Activated T-helper 1 cell treated with anti-CD3 and anti-CD28 coated beads, Interleukin-12 subunit alpha, Interleukin-12 subunit beta, Interleukin-2, Interleukin-4 antibody, amounts not matched to agents 30 ng/mL and 10 ng/mL and 1 ng/mL, durations not matched to agents 14 hours and 24 hours and 36 hours (primary cell): ENCODE results near the gene TGIF2. TPM values are rescaled to one million over a fixed set of nuclear protein-coding genes. Genes with fewer than 3 reads are reported as not detected.

Experiments
- DNase-seq: peaks from one replicate; pipeline ENCODE4 v3.0.0; 2021; ENCODE audit warnings: low spot score
- H3K27ac Mint-ChIP-seq: one replicate; pipeline ENCODE4 v1.8.0; 2021; ENCODE audit warnings: mild to moderate bottlenecking, mixed read lengths
- H3K27me3 Mint-ChIP-seq: one replicate; pipeline ENCODE4 v1.8.0; 2022; ENCODE audit warnings: mild to moderate bottlenecking, moderate library complexity, mixed read lengths; ENCODE audit not compliant: insufficient read depth
- H3K36me3 Mint-ChIP-seq: one replicate; pipeline ENCODE4 v1.8.0; 2021; ENCODE audit warnings: low read depth, mixed read lengths
- H3K4me1 Mint-ChIP-seq: one replicate; pipeline ENCODE4 v1.8.0; 2021; ENCODE audit warnings: low read depth, mixed read lengths
- H3K4me3 Mint-ChIP-seq: one replicate; pipeline ENCODE4 v1.8.0; 2021; ENCODE audit warnings: mild to moderate bottlenecking, moderate library complexity, mixed read lengths
- H3K9me3 Mint-ChIP-seq: one replicate; pipeline ENCODE4 v1.8.0; 2021; ENCODE audit warnings: mixed read lengths
- intact Hi-C: fragments of 100-400 bp; cut with micrococcal nuclease; formaldehyde crosslinking; loops from one replicate; pipeline ENCODE4 v1.15.1; 2024
- total RNA-seq: library from RNA; stranded (reverse); gene quantifications from 2 replicates; pipeline ENCODE4 v1.2.3, GENCODE V29; 2022

TGIF2 gene
- total RNA-seq, result 50.9 and 55.4 TPM in 2 replicates

DNA sequence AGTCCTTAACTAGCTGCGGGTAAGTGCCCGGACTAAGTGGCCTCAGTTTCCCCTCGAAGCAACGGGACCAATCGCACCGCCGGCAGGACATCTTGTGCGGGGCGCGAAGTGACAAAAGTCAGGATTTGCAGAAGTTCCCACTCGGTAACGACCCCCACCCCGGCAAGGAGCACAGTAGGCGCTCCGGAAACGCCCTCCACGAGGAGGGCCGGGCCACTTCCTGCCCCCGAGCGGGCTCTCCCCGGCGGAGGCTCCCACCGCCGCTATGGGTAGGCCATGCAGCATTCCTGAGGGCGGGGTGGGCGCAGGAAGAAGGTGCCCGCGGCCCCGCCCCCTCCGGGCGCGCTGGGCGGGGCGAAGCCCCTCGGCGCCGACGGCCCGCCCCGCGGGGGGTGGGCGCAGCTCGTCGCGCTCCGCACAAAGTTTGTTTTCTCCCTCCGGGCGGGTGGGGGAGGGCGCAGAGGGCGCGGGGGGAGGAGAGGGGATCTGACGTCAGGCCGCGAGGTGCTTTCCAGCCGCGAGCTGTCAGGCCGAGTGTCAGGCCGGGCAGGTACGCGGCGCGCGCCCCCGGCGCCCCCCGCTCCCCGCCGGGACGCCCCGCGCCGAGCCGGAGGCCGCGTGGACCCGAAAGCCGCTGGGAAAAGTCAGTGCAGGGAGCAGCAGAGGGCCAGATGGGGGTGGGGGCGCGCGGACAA is at the start of gene TGIF2:
Gene TGIF2, plus strand, starts transcription at position 495 of the 695 bp plus-strand sequence. CDS start 5,178 bp downstream, outside the sequence.
- H3K9me3 Mint-ChIP-seq, result no peaks in the 10 kb centered on the region
- H3K4me1 Mint-ChIP-seq, result peaks cover 37% of the 10 kb centered on the region
- H3K4me3 Mint-ChIP-seq, result peak within 1 kb of the TSS; percentile 96
- intact Hi-C loops, result loop anchor here (1.0 to 2.0 kb wide), 5 partner anchors 17 to 201 kb away; partner anchors contain the start of gene NDRG3
- peak; percentile 79 for DNase-seq
- H3K36me3 Mint-ChIP-seq, result peaks cover 16% of the 10 kb centered on the region
- H3K27ac Mint-ChIP-seq, result peak within 1 kb of the TSS; percentile 97
- peaks cover 3% of the 10 kb centered on the region for H3K27me3 Mint-ChIP-seq

DNA sequence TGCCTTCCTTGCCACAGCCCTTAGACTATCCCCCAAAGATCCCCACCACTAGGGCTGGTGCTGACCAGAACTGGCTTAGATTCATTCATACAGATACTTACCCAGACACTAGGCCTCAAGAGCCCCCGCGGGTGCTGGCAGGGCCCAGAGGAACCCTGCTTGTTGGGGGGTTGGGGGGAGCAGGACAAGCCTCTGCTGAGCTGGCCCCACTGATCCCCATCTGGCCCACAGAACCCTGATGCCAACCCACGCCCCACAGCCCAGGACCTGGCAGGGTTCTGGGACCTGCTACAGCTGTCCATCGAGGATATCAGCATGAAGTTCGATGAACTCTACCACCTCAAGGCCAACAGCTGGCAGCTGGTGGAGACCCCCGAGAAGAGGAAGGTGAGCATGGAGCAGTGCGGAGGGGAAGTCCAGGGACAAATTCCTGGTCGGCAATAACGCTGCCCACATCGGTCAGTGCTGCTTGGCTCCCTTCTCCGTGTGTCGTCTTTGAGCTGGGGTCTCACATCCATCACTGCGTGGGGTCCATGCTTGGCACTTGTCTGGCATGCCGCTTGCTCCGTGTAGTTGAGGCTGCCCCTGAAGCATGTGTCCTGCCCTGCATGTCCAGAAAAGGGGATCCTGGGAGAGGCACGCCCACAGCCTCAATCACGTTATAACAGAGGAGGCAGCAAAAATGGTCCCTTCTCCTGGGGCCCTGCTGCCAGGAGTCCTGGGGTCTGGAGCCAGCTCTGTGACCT is 47.6 kb upstream of the TGIF2 start:
- no peaks in the 10 kb centered on the region for H3K4me1 Mint-ChIP-seq
- H3K36me3 Mint-ChIP-seq, result peaks cover 14% of the 10 kb centered on the region
- intact Hi-C loops, result no loop called here
- H3K27me3 Mint-ChIP-seq, result no peaks in the 10 kb centered on the region
- H3K4me3 Mint-ChIP-seq, result no peak overlapping the region
- no peak overlapping the region for H3K27ac Mint-ChIP-seq
- H3K9me3 Mint-ChIP-seq, result no peaks in the 10 kb centered on the region
- no peak for DNase-seq

DNA sequence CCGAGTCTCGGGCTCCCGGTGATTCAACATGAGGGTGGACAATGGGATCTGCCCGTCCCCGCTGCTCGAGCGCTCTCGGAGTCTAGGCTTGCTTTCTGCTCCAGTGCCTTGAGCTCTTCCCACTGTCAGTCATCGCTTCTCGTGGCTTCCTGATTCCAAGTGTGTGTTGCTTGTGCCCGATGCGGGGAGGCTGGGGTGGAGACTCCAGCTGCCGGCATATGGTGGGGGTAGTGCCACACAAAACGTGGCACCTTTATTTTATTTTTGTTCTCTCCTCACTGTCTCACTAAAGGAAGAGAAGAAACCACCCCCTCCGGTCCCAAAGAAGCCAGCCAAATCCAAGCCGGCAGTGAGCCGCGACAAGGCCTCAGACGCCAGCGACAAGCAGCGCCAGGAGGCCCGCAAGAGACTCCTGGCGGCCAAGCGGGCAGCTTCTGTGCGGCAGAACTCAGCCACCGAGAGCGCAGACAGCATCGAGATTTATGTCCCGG is 46.8 kb upstream of the TGIF2 start:
- Mint-ChIP-seq H3K27ac (no peak overlapping the region), H3K9me3 (no peaks in the 10 kb centered on the region), H3K27me3 (no peaks in the 10 kb centered on the region), H3K36me3 (peaks cover 11% of the 10 kb centered on the region), H3K4me1 (no peaks in the 10 kb centered on the region), H3K4me3 (no peak overlapping the region)
- no peak for DNase-seq
- intact Hi-C loops, result no loop called here

DNA sequence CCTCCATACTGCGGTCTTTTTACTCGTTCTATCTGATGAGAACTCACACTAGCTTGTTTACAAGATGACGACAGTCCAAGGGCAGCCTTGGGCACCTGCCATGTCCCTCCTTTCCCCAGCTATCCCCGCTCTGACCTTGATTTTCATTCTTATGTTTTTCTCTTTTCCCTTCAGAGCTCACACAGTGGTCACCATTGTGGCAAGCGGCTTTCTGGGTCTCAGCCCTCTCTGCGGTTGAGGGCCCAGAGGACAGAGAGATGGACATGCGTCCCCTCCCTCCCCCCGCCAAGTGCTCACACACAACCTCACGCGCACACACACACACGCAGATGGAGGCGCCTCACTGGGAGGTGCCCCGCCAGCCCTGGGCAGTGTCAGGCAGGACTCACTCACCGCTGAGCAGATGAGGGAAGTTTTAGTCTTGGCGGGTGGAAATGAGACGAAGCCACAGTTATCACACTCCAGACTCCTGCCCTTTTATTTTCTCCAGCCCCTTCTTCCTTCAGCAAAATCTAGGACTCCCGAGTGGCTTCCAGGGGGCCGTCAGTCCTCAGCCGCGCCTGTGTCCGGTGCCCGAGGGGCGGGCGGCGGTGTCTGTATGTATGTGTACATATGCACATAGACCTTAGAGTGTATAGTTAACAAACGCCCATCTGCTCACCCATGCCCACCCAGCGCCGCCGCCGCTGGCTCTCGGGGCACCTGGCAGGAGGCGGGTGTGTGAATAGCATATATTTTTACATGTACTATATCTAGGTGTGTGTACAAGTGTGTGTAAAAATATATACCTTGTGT is 45.9 kb upstream of the TGIF2 start:
- H3K27me3 Mint-ChIP-seq, result no peaks in the 10 kb centered on the region
- H3K4me1 Mint-ChIP-seq, result no peaks in the 10 kb centered on the region
- no peaks in the 10 kb centered on the region for H3K9me3 Mint-ChIP-seq
- DNase-seq, result no peak
- intact Hi-C loops, result no loop called here
- H3K4me3 Mint-ChIP-seq, result no peak overlapping the region
- no peak overlapping the region for H3K27ac Mint-ChIP-seq
- peaks cover 9% of the 10 kb centered on the region for H3K36me3 Mint-ChIP-seq

DNA sequence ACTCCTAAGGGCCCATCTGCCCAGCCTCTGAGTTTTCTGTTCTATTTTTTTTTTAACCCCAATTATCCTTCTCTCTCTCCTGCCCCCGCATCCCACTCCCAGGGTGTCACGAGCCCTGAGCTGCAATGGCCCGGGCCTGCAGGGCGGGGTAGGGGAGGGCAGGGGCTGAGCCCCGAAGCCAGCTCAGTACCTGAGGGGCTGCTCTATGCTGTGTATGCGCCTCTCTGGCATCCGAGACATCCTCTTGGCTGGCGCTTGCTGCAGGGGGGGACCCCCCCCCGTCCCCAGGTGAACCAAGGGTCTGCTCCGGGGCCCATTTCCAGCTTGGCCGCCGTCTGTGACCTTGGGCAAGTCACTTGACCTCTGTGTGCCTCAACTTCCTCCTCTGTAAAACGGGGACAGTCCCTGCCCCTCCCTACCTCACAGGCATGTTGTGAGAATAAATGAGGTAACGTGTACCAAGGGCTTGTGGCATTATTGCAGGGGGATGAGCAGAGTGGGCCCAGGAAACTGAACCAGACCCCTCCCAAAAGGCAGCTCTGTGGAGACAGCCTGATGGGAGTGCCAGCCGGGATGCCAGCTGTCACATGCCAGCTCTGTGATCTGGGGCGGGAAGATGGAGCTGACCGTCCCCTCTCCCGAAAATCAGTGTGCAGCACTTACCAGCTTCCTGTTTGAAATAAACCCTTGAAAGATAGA is 45.1 kb upstream of the TGIF2 start:
- intact Hi-C loops, result no loop called here
- Mint-ChIP-seq H3K36me3 (peaks cover 9% of the 10 kb centered on the region), H3K27me3 (no peaks in the 10 kb centered on the region), H3K4me3 (no peak overlapping the region), H3K27ac (no peak overlapping the region), H3K4me1 (no peaks in the 10 kb centered on the region), H3K9me3 (no peaks in the 10 kb centered on the region)
- DNase-seq, result no peak

DNA sequence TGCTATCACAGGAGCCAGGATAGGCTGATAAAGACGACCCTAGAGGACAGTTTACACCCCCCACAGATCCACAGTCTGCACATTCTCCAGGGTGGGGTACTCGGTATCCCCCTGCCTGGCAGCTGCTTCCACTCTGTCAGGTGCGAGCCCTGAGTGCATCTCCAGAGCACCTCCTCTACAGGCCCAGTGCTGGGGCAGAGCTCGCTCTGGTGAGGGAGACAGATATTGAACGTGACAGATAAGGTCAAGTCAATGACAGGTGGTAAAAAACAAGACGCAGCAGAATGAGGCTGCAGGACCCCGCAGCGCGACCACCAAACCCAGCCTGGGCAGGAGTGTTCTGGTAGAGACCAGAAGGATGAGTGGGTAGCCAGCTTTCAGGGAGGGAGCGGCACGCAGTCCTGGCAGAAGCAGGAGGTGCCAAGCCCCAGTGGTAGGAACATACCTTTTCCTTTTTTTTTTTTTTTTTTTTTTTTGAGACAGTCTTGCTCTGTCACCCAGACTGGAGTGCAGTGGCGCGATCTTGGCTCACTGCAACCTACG is 44.5 kb upstream of the TGIF2 start:
- H3K27ac Mint-ChIP-seq, result no peak overlapping the region
- peaks cover 9% of the 10 kb centered on the region for H3K36me3 Mint-ChIP-seq
- no peak for DNase-seq
- intact Hi-C loops, result no loop called here
- no peaks in the 10 kb centered on the region for H3K27me3 Mint-ChIP-seq
- H3K4me1 Mint-ChIP-seq, result no peaks in the 10 kb centered on the region
- no peaks in the 10 kb centered on the region for H3K9me3 Mint-ChIP-seq
- no peak overlapping the region for H3K4me3 Mint-ChIP-seq

DNA sequence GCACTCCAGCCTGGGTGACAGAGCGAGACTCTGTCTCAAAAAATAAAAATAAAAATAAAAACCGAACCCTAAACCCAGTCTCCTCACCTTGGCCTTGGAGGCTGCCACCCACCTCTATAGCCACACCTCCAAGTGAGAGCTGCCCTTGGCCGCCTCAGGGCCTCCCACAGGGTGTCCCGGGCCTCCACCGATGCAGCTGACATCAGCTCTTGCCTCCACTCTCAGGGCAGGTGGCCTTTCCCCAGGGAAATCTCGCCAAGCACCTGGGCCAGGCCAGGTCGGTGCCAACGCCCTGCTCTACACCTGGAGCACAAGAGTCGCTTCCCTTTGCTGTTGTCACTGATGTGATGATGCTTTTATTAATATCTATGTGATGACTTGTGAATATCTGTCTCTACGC is 41.0 kb upstream of the TGIF2 start:
- Mint-ChIP-seq H3K36me3 (peaks cover 4% of the 10 kb centered on the region), H3K4me3 (no peak overlapping the region), H3K27ac (no peak overlapping the region), H3K4me1 (no peaks in the 10 kb centered on the region), H3K27me3 (peaks cover under 1% of the 10 kb centered on the region), H3K9me3 (no peaks in the 10 kb centered on the region)
- no peak for DNase-seq
- intact Hi-C loops, result no loop called here

DNA sequence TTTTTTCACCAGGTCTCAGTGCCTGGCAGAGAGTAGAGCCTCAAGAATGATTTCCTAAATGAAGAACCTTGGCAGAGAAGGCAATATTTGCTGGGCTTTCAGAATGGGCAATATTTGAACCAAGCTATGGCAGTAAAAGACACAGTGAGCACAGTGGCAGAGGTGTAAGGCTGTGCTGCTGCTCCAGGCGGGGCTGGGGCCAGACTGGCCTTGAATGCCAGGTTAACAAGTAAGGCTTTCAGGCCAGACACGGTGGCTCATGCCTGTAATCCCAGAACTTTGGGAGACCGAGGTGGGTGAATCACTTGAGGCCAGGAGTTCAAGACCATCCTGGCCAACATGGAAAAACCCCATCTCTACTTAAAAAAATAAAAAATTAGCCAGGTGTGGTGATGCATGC is 40.6 kb upstream of the TGIF2 start:
- H3K4me1 Mint-ChIP-seq, result no peaks in the 10 kb centered on the region
- H3K9me3 Mint-ChIP-seq, result no peaks in the 10 kb centered on the region
- intact Hi-C loops, result no loop called here
- H3K27me3 Mint-ChIP-seq, result peaks cover 5% of the 10 kb centered on the region
- no peak overlapping the region for H3K27ac Mint-ChIP-seq
- no peak overlapping the region for H3K4me3 Mint-ChIP-seq
- DNase-seq, result no peak
- H3K36me3 Mint-ChIP-seq, result peaks cover under 1% of the 10 kb centered on the region

DNA sequence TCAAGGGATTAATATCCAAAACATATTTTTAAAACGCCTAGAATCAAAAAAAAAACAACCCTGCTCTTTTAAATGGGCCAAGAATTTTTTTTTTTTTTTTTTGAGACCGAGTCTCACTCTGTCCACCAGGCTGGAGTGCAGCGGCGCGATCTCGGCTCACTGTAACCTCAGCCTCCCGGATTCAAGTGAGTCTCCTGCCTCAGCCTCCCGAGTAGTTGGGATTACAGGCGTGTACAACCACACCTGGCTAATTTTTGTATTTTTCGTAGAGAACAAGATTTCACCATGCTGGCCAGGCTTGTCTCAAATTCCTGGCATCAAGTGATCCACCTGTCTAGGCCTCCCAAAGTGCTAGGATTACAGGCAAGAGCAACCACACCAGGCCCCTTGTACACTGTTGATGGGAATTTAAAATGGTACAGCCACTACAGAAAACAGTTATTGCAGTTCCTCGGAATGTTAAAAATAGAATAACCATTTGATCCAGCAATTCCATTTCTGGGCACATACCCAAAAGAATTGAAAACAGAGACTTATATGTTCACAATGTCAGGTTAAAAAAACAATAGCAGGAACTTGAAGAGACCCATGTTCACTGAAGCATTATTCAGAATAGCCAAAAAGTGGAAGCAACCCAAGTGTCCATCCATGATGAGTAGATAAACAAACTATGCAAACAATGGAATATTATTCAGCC is 35.2 kb upstream of the TGIF2 start:
- DNase-seq, result no peak
- intact Hi-C loops, result no loop called here
- H3K27ac Mint-ChIP-seq, result no peak overlapping the region
- H3K27me3 Mint-ChIP-seq, result peaks cover 12% of the 10 kb centered on the region
- no peaks in the 10 kb centered on the region for H3K4me1 Mint-ChIP-seq
- no peak overlapping the region for H3K4me3 Mint-ChIP-seq
- H3K36me3 Mint-ChIP-seq, result no peaks in the 10 kb centered on the region
- H3K9me3 Mint-ChIP-seq, result no peaks in the 10 kb centered on the region

DNA sequence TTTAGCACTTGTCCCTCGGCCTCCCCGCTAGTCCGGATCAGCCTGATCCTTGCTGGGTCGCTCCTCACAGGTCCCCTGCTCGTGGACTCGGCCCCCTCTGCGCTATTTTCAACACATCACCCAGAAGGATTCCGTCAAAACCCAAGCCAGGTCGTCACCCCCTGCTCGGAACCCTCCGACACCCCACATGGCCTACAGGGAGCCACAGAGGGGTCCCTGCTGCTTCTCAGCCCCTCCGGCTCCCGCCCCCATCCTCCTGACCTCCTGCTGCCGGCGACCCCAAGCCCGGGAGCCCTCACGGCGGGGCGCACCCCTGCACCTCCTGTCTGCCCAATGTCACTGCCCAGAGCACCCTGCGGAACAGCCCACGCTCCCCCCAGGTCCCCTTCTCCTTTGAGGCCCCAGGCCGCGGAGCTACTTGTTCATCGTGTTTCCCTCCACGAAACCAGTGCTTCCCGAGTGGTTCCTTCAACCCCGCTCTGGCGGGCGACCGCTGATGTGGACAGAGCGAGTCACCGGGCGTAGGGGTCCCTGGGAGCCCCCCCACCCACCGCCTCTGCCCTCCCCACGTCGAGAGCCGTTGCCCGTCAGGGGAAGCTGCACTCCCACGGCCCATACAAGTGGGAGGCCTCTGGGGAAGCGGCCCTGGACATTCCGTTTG is 32.7 kb upstream of the TGIF2 start:
- Mint-ChIP-seq H3K27me3 (peaks cover 12% of the 10 kb centered on the region), H3K36me3 (no peaks in the 10 kb centered on the region), H3K4me1 (no peaks in the 10 kb centered on the region), H3K9me3 (no peaks in the 10 kb centered on the region), H3K4me3 (no peak overlapping the region), H3K27ac (no peak overlapping the region)
- intact Hi-C loops, result no loop called here
- DNase-seq, result no peak

DNA sequence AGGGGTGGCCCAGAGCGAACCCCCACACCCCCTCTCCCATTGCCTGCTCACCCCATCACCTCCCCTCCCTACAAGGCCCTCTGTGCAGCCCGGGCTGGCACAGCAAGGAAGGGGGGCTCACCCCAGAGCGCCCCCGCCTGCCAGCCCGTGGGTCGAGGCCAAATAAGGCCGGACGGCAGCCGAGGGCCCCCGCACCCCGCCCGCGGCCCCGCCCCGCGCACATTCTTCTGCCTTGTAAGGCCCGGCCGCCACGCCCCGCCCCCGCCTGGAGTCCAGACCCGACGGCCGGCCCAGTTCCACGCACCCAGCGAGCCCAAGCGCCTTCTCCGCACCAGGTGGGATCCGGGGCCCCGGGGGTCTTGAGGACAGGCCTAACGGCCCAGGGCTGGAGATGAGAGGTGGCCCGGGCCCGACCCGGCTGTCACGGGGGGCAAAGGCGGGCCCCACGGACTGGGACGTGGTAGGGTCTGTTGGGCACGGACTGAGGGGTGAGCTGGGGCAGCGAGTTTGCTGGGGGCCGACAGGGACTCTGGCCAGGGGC is 32.1 kb upstream of the TGIF2 start, which contains the start of gene MYL9:
Gene MYL9, plus strand, starts transcription at position 293 of the 541 bp plus-strand sequence. CDS start 3,366 bp downstream, outside the sequence.
- Mint-ChIP-seq H3K27ac (no peak within 1 kb of the TSS), H3K4me1 (no peaks in the 10 kb centered on the region), H3K27me3 (peaks cover 12% of the 10 kb centered on the region), H3K36me3 (no peaks in the 10 kb centered on the region), H3K9me3 (no peaks in the 10 kb centered on the region), H3K4me3 (no peak within 1 kb of the TSS)
- DNase-seq, result no peak
- intact Hi-C loops, result no loop called here
